ENCODE measurements around the gene SMIM32. TPM values are rescaled to one million over a fixed set of nuclear protein-coding genes. Genes with fewer than 3 reads are reported as not detected.

SMIM32 gene
- total and polyA plus RNA-seq, 2 experiments from 2014 or later: 0.27 to 0.56 TPM

DNA sequence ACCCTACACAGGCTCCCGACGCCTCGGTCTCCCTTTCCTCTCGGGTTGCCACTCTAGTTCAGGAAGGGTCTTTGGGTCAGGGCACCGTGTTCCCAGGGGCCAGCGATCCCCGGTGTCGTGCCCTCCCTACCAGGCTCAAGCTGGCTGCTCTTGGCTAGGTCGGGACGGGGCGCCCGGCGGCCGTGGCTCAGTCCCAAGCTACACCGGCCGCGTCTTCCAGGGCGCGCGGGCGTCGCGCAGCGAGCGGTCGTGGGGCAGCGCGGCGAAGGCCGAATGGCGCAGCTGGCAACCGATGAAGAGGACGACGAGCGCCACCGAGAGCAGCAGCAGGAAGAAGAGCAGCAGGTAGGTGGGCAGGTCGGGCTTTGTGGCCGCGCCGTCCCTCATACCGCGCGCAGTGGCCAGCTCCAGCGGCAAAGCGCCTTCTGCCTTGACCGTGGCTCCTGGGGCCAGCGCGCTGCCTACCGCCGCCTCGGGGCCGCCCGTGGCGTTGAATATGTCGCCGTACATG lies 892 bp downstream of the SMIM32 start:
- Mint-ChIP-seq H3K4me1 (peaks cover 12% of the 10 kb centered on the region; the same call in 2 of the 3 replicates), H3K27me3 (ENCODE audit: insufficient read depth, low read depth, poor library complexity) (peaks cover 77% of the 10 kb centered on the region), H3K27ac (no peak overlapping the region), H3K4me3 (peak overlapping the region; percentile 74), H3K36me3 (ENCODE audit: low read depth) (peaks cover 16% of the 10 kb centered on the region), H3K9me3 (no peaks in the 10 kb centered on the region)
- Histone ChIP-seq H3K79me2 (replicated peaks; ENCODE audit: insufficient read depth) (no peaks in the 10 kb centered on the region), H3K4me2 (peak overlapping the region; percentile 97), H3F3A (replicated peaks; ENCODE audit: low read depth) (0 out of 2 replicates have a peak, but pooled peaks cover 7% of the 10 kb centered on the region), H3K36me3 (ENCODE audit: insufficient read depth) (no peaks in the 10 kb centered on the region), H3K4me3 (peak overlapping the region; percentile 77), H2AFZ (peak overlapping the region; percentile 83; the same call in 1 of the 2 replicates), H3K9me2 (ENCODE audit: insufficient read depth) (no peaks in the 10 kb centered on the region), H3K4me1 (ENCODE audit: insufficient read depth) (peaks cover 7% of the 10 kb centered on the region; the same call in 1 of the 2 replicates), H3K27me3 (ENCODE audit: insufficient read depth) (peaks cover 95% of the 10 kb centered on the region), H3K27ac (ENCODE audit: low read depth) (no peak overlapping the region), H4K20me1 (replicated peaks; ENCODE audit: insufficient read depth) (peaks cover 11% of the 10 kb centered on the region; the same call in 1 of the 2 replicates)
- DNase-seq (ENCODE audit: low spot score) (peak; percentile 54), ATAC-seq (peak; percentile 46)
- TF ChIP-seq EZH2 (IDR thresholded peaks at IDR 0.05; ENCODE audit: low read depth, unreplicated experiment) (peak; percentile 36), ZNF114 (CRISPR knock-in tag; IDR thresholded peaks at IDR 0.05) (no peak), POLR2AphosphoS5 (IDR thresholded peaks at IDR 0.05; ENCODE audit: low read depth) (no peak), EZH2phosphoT487 (IDR thresholded peaks at IDR 0.05; ENCODE audit: unreplicated experiment) (peak; percentile 11), STAT1 (IDR thresholded peaks at IDR 0.05; ENCODE audit: unreplicated experiment) (no peak)
- TF ChIP-seq, protein P1, sequence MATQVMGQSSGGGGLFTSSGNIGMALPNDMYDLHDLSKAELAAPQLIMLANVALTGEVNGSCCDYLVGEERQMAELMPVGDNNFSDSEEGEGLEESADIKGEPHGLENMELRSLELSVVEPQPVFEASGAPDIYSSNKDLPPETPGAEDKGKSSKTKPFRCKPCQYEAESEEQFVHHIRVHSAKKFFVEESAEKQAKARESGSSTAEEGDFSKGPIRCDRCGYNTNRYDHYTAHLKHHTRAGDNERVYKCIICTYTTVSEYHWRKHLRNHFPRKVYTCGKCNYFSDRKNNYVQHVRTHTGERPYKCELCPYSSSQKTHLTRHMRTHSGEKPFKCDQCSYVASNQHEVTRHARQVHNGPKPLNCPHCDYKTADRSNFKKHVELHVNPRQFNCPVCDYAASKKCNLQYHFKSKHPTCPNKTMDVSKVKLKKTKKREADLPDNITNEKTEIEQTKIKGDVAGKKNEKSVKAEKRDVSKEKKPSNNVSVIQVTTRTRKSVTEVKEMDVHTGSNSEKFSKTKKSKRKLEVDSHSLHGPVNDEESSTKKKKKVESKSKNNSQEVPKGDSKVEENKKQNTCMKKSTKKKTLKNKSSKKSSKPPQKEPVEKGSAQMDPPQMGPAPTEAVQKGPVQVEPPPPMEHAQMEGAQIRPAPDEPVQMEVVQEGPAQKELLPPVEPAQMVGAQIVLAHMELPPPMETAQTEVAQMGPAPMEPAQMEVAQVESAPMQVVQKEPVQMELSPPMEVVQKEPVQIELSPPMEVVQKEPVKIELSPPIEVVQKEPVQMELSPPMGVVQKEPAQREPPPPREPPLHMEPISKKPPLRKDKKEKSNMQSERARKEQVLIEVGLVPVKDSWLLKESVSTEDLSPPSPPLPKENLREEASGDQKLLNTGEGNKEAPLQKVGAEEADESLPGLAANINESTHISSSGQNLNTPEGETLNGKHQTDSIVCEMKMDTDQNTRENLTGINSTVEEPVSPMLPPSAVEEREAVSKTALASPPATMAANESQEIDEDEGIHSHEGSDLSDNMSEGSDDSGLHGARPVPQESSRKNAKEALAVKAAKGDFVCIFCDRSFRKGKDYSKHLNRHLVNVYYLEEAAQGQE (IDR thresholded peaks at IDR 0.05; ENCODE audit: unreplicated experiment): no peak
- TF ChIP-seq, protein P2, sequence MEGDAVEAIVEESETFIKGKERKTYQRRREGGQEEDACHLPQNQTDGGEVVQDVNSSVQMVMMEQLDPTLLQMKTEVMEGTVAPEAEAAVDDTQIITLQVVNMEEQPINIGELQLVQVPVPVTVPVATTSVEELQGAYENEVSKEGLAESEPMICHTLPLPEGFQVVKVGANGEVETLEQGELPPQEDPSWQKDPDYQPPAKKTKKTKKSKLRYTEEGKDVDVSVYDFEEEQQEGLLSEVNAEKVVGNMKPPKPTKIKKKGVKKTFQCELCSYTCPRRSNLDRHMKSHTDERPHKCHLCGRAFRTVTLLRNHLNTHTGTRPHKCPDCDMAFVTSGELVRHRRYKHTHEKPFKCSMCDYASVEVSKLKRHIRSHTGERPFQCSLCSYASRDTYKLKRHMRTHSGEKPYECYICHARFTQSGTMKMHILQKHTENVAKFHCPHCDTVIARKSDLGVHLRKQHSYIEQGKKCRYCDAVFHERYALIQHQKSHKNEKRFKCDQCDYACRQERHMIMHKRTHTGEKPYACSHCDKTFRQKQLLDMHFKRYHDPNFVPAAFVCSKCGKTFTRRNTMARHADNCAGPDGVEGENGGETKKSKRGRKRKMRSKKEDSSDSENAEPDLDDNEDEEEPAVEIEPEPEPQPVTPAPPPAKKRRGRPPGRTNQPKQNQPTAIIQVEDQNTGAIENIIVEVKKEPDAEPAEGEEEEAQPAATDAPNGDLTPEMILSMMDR (conservative IDR thresholded peaks at IDR 0.05; ENCODE audit: low read depth in 2 of 2): peak in 1 of 2 experiments; percentile 7; a peak in 1 of 4 replicates

DNA sequence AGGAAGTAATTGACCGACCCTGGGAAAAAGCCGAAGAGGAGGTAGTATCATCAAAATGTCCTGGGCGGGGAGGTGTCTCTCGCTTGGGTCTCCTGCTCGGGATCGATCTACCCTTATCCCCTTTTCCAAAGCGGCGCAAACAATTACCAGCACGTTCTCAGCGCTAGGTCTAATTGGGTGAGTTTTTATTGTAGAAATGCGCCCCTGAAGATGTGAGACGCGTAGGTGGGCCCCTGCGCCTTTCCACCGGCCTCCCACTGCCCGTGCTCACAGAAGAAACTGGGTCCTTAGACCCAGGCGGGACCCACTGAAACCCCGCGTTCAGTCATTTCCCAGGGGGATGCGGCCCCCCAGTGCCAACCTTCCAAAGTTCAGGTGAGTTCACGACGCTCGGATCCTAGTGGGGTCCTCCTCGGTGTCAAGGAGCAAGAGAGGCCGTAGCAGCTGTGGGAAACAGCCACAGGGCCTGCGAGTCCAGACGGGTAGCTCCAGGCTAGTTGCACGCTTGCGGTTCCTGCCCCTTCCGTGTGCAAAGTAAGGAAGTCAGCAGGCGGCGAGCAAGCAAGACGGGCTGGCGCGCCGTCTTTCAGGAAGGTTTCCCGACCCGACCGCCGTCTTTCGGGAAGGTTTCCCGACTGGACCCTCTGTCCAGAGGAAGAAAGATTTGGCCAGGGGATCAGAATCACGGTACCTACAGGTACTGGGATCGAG lies 1.5 kb downstream of the SMIM32 start:
- H3K4me2 ChIP-seq: peak overlapping the region; percentile 97
- H3F3A ChIP-seq (replicated peaks; ENCODE audit: low read depth): 0 out of 2 replicates have a peak, but pooled peaks cover 7% of the 10 kb centered on the region
- peak overlapping the region; percentile 77 for H3K4me3 ChIP-seq
- Mint-ChIP-seq H3K27ac (no peak overlapping the region), H3K4me1 (peaks cover 12% of the 10 kb centered on the region; the same call in 2 of the 3 replicates), H3K36me3 (ENCODE audit: low read depth) (peaks cover 16% of the 10 kb centered on the region), H3K9me3 (no peaks in the 10 kb centered on the region), H3K4me3 (peak overlapping the region; percentile 74), H3K27me3 (ENCODE audit: insufficient read depth, low read depth, poor library complexity) (peaks cover 73% of the 10 kb centered on the region)
- H3K4me1 ChIP-seq (ENCODE audit: insufficient read depth): peaks cover 7% of the 10 kb centered on the region; the same call in 1 of the 2 replicates
- peak overlapping the region; percentile 83; the same call in 1 of the 2 replicates for H2AFZ ChIP-seq
- peaks cover 12% of the 10 kb centered on the region; the same call in 1 of the 2 replicates for H4K20me1 ChIP-seq (replicated peaks; ENCODE audit: insufficient read depth)
- peak; percentile 42 for ATAC-seq
- H3K27ac ChIP-seq (ENCODE audit: low read depth): no peak overlapping the region
- peak; percentile 78 for DNase-seq (ENCODE audit: low spot score)
- H3K36me3 ChIP-seq (ENCODE audit: insufficient read depth): no peaks in the 10 kb centered on the region
- no peaks in the 10 kb centered on the region for H3K79me2 ChIP-seq (replicated peaks; ENCODE audit: insufficient read depth)
- no peaks in the 10 kb centered on the region for H3K9me2 ChIP-seq (ENCODE audit: insufficient read depth)
- peaks cover 92% of the 10 kb centered on the region for H3K27me3 ChIP-seq (ENCODE audit: insufficient read depth)
- TF ChIP-seq STAT1 (IDR thresholded peaks at IDR 0.05; ENCODE audit: unreplicated experiment): no peak
- TF ChIP-seq JUNB (IDR thresholded peaks at IDR 0.05; ENCODE audit: unreplicated experiment): no peak
- TF ChIP-seq POLR2AphosphoS5 (IDR thresholded peaks at IDR 0.05; ENCODE audit: low read depth): no peak

All from GM23338 (cell line).